ENCODE measurements around the gene TXK.

Gene TXK

GRCh38 chr4:48065587-48066052 is 68.4 kb downstream of the TXK start:
- in situ Hi-C loops (cut with HindIII; ENCODE audit: low sequenced_read_pairs) = no loop called here

DNA sequence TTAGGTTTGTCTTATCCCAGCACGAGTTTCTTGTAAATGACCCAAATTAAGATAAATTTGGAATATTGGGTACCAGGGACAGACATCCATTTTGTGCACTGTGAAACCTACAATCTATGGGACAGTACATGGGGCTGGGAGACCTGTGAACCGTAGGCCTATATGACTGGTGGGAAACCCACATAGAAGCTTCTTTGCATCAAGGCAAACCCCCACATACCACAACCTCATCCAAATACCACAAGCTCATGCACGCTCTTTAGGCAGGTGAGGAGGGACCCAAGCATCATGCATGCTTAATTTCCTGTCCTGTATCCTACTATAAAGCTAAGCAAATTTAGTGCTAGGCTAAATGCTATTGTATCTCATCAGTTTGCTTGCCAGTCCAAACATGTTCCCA is 69.7 kb downstream of the TXK start:
- in situ Hi-C loops (cut with HindIII; ENCODE audit: low sequenced_read_pairs) = no loop called here

DNA sequence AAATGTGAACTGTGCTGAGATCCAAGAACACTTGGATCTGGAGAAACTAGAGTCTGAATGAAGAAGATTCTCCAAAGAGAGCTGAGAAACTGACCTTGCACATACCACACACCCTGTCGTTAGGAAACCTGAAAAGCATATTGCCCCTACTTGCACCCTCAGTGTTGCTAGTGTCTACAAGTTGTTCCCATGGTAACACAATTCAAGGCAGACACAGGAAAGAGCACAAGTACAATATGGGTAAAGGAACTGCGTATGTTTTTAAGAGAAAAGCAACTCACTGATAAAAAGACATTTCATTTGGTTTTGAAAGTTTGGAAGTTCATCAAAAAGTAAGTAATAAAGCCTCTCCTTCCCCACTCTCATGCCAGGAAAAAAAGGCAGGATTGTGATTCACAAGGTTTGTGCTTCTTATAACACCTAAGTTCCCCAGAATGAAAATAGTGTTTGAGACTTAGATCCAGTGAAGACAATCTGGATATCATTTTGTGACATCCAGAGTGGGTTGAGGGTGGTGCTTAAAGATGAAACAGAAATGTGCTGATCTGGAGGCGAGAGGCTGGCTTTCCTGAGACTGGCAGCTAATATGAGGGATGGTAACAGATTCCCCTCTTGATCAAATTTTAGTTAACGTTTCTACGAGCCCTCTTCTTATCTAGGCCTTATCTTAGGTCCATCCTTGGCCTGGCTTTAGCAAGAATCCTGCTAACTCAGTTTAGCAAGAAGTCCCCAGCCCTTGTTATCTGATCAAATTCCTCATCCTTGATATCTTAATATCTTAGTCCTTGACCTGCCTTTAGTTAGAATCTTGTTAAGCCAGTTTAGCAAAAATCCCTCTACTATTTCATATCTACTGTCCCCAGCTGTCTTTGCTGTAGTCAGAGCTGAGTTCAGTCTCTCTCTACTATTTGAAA is 75.2 kb downstream of the TXK start:
- in situ Hi-C loops (cut with HindIII; ENCODE audit: low sequenced_read_pairs) = no loop called here

- in situ Hi-C loops (cut with HindIII; ENCODE audit: low sequenced_read_pairs) = no loop called here
Measured at GRCh38 chr4:48051078-48051477, 83.0 kb downstream of the TXK start.

DNA sequence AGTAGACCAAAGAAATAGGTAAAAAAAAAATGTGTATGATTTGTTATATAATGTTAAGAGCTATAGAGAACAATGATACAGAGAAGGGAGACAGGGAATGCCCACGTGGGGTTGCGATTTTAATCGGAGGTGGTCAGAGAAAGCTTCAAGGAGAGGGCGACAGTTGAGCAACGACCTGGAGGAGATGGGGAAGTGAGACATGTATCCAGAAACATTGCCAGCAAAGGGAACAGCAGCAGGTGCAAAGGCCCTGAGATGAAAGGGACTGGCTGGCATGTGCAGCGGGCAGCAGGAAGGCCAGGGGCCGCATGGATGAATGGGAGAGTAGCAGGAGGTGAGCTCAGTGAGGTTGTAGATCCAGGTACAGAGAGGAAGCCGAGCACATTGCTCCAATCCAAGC is 84.6 kb downstream of the TXK start:
- in situ Hi-C loops (cut with HindIII; ENCODE audit: low sequenced_read_pairs) = no loop called here

DNA sequence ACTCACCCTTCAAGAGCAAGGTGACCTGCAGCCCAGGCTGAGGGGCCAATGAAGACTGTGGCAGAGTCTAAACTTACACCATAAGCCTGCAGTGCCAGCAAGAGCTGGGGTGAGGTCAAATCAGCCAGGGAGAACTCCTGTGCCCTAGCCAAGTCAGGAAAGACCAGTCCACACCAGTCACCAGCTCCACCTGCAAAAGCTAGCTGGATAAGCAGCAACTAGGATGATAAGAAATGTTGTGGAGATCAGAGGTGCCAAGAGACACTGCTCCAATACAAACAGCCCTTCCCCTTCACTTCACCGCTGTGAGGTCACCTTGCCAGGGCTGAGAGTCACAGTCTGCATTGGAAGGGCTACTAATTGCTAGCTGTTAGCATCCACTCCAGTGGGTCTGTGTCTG is 86.2 kb downstream of the TXK start:
- in situ Hi-C loops (cut with HindIII; ENCODE audit: low sequenced_read_pairs) = no loop called here

GRCh38 chr4:48047421-48047844 is 86.6 kb downstream of the TXK start:
- in situ Hi-C loops (cut with HindIII; ENCODE audit: low sequenced_read_pairs) = no loop called here

DNA sequence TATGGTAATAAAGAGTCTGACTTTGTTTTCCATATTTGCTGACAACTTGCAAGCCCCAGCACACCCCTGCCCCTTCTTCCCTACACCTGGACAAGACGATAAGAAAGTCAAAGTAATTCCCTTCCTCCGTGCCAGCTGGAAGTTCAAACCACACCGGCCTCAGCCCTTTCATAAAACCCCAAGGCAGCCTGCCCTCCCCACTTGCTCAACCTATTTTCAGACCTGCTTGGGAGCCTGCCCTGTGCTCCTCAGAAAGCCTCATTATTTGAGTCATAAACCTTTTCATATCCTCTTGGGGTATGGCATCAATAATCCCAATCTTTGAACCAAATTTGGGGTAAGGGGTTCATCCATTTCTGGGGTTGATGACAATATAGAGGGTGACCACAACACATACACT is 88.0 kb downstream of the TXK start:
- in situ Hi-C loops (cut with HindIII; ENCODE audit: low sequenced_read_pairs) = no loop called here

DNA sequence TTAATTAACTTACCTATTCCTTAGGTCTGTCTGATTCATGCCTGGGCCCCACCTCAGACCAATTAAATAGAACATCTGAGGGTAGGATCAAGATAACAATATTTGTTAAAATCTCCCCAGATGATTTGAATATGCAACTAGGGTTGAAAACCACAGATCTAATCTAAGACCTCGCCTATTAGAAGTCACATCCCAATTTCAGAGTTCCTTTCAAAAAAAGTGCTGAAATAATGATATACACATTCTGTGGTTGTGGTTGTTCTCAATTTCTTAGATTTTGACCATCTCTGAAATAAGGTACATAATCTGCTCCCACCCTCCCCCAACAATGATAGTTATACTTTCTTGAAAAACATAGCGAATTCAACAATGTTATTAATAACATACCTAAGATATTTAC is 89.8 kb downstream of the TXK start:
- in situ Hi-C loops (cut with HindIII; ENCODE audit: low sequenced_read_pairs) = no loop called here

- in situ Hi-C loops (cut with HindIII; ENCODE audit: low sequenced_read_pairs) = no loop called here
Measured at GRCh38 chr4:48043504-48043903, 90.5 kb downstream of the TXK start.

DNA sequence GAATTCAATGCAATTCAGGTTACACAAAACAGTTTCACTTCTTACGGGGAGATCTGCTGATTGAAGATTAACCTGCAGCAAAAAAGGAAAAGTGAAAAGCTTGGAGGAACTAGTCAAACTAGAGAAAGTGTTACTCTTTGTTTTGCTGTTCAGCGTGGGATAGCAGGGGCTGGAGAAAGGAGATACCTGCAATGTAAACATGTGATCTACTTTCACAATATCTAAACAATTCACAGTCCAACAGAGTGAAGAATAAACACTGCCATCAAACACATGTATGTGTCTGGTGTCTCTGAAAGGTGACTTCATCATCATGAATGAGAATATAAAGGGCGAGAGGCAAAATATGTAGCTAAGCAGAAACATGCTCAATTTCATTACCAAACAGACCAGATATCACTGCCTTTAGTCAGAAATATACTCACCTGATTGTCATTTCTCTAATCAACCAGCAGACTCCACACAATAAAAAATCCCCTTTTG is 91.0 kb downstream of the TXK start:
- in situ Hi-C loops (cut with HindIII; ENCODE audit: low sequenced_read_pairs) = no loop called here

DNA sequence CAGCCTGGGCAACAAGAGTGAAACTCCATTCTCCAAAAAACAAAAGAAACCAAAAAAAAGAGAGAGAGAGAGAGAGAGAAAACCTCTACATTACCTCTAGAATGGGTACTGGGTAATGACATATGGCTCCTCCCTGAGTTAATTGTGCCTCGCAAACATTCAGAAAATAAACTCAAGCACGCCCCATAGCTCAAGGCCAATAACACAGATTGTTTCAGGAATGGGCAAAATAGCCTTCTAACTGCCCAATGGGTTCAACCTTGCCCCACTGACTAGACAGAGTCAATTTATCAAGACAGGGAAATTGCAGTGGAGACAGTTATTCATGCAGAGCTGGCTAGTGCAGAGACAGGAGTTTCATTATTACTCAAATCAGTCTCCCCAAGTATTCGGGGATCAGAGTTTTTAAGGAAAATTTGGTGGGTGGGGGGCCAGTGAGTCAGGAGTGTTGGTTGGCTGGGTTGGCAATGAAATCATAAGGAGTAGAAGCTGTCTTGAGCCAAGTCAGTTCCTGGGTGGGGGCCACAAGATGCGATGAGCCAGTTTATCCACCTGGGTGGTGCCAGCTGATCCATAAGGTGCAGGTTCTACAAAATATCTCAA is 92.4 kb downstream of the TXK start:
- in situ Hi-C loops (cut with HindIII; ENCODE audit: low sequenced_read_pairs) = no loop called here

DNA sequence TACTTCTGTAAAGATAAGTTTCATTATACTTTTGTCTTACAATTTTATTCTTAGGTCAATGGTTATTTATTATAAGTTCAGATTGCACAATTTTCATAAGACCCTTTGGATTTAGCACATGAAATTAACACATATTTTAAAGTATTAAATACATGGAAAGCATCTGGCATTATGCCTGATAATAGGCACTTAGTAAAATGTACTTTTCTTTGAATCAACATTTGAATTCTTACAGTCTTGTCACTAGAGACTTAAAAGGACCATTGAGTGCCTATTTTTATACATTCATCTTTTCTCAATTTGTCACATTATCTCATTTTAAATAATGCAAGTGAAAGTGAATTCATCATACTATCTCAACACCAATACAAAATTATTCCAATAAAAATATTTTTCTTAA is 94.5 kb downstream of the TXK start:
- in situ Hi-C loops (cut with HindIII; ENCODE audit: low sequenced_read_pairs) = loop anchor here (10.0 kb wide), 1 partner anchor 55 kb away; no protein-coding TSS in a partner anchor

GRCh38 chr4:48038666-48039065 is 95.4 kb downstream of the TXK start:
- in situ Hi-C loops (cut with HindIII; ENCODE audit: low sequenced_read_pairs) = loop anchor here (10.0 kb wide), 1 partner anchor 56 kb away; no protein-coding TSS in a partner anchor

- in situ Hi-C loops (cut with HindIII; ENCODE audit: low sequenced_read_pairs) = loop anchor here (10.0 kb wide), 1 partner anchor 58 kb away; no protein-coding TSS in a partner anchor
Measured at GRCh38 chr4:48037117-48037462, 97.0 kb downstream of the TXK start.

DNA sequence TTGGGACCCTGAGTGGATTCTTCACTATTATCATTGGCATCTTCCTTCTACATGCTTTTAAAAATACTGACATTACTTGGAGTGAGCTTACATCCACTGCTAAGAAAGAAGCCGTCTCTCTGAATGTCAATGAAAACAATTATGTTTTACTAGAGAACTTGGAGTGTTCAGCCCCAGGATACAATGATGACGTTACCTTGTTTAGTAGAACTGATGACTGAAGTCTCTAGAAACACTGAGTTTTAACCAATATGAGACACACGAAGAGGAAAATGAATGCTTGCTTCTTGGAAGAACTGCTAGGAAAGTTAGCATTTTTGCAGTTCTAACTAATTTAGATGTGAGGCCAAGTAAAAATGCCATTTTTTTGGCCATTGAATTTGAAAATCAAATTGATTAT is 98.1 kb downstream of the TXK start:
- in situ Hi-C loops (cut with HindIII; ENCODE audit: low sequenced_read_pairs) = loop anchor here (10.0 kb wide), 1 partner anchor 59 kb away; no protein-coding TSS in a partner anchor

DNA sequence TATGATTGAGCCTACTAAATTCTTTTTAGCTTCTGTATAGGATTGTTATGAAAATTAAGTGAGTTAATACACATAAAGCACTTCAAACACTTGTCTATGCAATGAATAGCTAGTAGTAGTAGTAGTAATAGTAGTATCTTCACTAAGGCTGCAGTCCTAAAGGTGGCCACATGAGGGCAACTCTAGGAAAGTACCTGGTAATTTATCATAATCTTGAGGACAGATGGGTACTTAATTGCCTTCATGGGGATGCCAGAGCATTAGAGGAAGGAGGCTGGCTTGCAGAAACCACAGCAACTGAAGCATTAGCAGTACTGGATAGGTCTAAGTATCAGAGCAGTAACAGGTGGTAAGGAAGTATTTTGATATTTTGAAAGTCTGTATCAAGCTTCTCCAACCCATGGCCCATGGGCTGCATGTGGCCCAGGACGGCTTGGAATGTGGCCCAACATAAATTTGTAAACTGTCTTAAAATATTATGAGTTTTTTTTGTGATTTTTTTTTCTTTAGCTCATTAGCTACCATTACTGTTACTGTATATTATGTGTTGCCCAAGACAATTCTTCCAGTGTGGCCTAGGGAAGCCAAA is 100.1 kb downstream of the TXK start:
- in situ Hi-C loops (cut with HindIII; ENCODE audit: low sequenced_read_pairs) = loop anchor here (10.0 kb wide), 1 partner anchor 61 kb away; no protein-coding TSS in a partner anchor

DNA sequence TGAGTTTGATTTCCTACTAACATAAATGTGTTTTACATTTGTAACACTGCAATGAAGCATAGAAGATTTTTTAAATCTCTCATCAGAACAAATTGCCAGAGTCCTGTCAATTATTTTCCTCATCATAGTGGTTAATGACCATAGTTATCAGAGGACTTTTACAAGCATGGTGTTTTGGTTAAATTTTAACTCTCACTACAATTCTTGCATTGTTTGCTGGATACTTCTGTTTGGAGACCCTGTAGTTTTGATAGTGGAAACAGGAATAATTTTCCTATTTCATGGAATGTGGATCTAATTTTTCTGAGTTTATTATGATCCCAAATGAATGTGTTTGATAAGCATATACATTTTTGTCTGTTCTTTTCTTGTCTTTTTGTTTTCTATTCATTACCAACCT is 100.6 kb downstream of the TXK start:
- in situ Hi-C loops (cut with HindIII; ENCODE audit: low sequenced_read_pairs) = loop anchor here (10.0 kb wide), 1 partner anchor 61 kb away; no protein-coding TSS in a partner anchor

GRCh38 chr4:48032721-48033120 is 101.3 kb downstream of the TXK start:
- in situ Hi-C loops (cut with HindIII; ENCODE audit: low sequenced_read_pairs) = loop anchor here (10.0 kb wide), 1 partner anchor 62 kb away; no protein-coding TSS in a partner anchor

- in situ Hi-C loops (cut with HindIII; ENCODE audit: low sequenced_read_pairs) = loop anchor here (10.0 kb wide), 1 partner anchor 63 kb away; no protein-coding TSS in a partner anchor
Measured at GRCh38 chr4:48031802-48032525, 102.1 kb downstream of the TXK start.

Measured in DLD1 (cell line).